Inferior parietal cortex (tissue), 1 donor: ENCODE measurements around the gene SYNE2.
"Not testable (repeated sequence)": the region's sequence is repeated elsewhere in the genome, so short reads cannot be mapped to it uniquely, and the experiment has no call there.

Experiments used
- DNase-seq: peaks from one replicate; pipeline ENCODE4 v3.0.0-alpha.2; 2016; ENCODE audit errors: extremely low spot score

SYNE2 gene

GRCh38 chr14:63852817-63853731 lies at the start of gene SYNE2:
Gene SYNE2 (plus strand): TSS chr14:63853004. CDS start chr14:63909149, 56,145 bp downstream.
- peak; percentile 16 for DNase-seq

GRCh38 chr14:63803221-63803791 lies 49.5 kb upstream of the SYNE2 start:
- not testable (repeated sequence) for DNase-seq

- not testable (repeated sequence) for DNase-seq
Measured at GRCh38 chr14:63806064-63806463, 46.7 kb upstream of the SYNE2 start.

- not testable (repeated sequence) for DNase-seq
Measured at GRCh38 chr14:63811692-63812091, 41.1 kb upstream of the SYNE2 start.

GRCh38 chr14:63833728-63834127 lies 19.1 kb upstream of the SYNE2 start:
- no peak for DNase-seq

GRCh38 chr14:63840981-63841380 lies 11.8 kb upstream of the SYNE2 start:
- no peak for DNase-seq

- DNase-seq, result no peak
Measured at GRCh38 chr14:63843796-63844195, 9.0 kb upstream of the SYNE2 start.

- no peak for DNase-seq
Measured at GRCh38 chr14:63848890-63849289, 3.9 kb upstream of the SYNE2 start.

- DNase-seq, result no peak
Measured at GRCh38 chr14:63852271-63852816, 460 bp upstream of the SYNE2 start.

- no peak for DNase-seq
Measured at GRCh38 chr14:63853831-63854293, 1.1 kb downstream of the SYNE2 start.

GRCh38 chr14:63854330-63854729 lies 1.5 kb downstream of the SYNE2 start:
- DNase-seq, result no peak

- no peak for DNase-seq
Measured at GRCh38 chr14:63855281-63855680, 2.5 kb downstream of the SYNE2 start.

GRCh38 chr14:63857466-63858030 lies 4.7 kb downstream of the SYNE2 start:
- no peak for DNase-seq

GRCh38 chr14:63860146-63860545 lies 7.3 kb downstream of the SYNE2 start:
- no peak for DNase-seq

GRCh38 chr14:63862163-63862562 lies 9.4 kb downstream of the SYNE2 start:
- no peak for DNase-seq

GRCh38 chr14:63863004-63863403 lies 10.2 kb downstream of the SYNE2 start:
- no peak for DNase-seq

GRCh38 chr14:63864775-63865174 lies 12.0 kb downstream of the SYNE2 start:
- DNase-seq, result not testable (repeated sequence)

- DNase-seq, result no peak
Measured at GRCh38 chr14:63867933-63868921, 15.4 kb downstream of the SYNE2 start.

- not testable (repeated sequence) for DNase-seq
Measured at GRCh38 chr14:63869940-63870752, 17.3 kb downstream of the SYNE2 start.

GRCh38 chr14:63870753-63871037 lies 17.9 kb downstream of the SYNE2 start:
- not testable (repeated sequence) for DNase-seq
